Epithelial cell of proximal tubule (primary cell): Measurements from ENCODE around the gene ARHGAP42. TPM values are rescaled to one million over a fixed set of nuclear protein-coding genes. Genes with fewer than 3 reads are reported as not detected.
"Not testable (repeated sequence)": the region's sequence is repeated elsewhere in the genome, so short reads cannot be mapped to it uniquely, and the experiment has no call there.

Experiments
- DNase-seq: peaks from one replicate; pipeline ENCODE4 v3.0.0-alpha.2; 2011; ENCODE audit warnings: low read depth
- H3K4me3 ChIP-seq: 2 replicates; pipeline ENCODE4 v1.5.1; 2011; ENCODE audit warnings: low read depth, mild to moderate bottlenecking, low read length
- CTCF ChIP-seq: conservative IDR thresholded peaks from 2 replicates; pipeline ENCODE4 v1.5.1; 2012; ENCODE audit warnings: low read depth, mild to moderate bottlenecking, low read length
- total RNA-seq: library from RNA; depleted of rRNA; stranded (reverse); fragments of >200 nt; gene quantifications from 2 replicates; pipeline ENCODE4 v1.2.3, GENCODE V29; 2015

Gene ARHGAP42
- total RNA-seq, 1 donor from 2014 or later, result 8.0 TPM

GRCh38 chr11:100646545-100646944 is 40.5 kb upstream of the ARHGAP42 start:
- no peak overlapping the region for H3K4me3 ChIP-seq
- TF ChIP-seq CTCF, result no peak
- DNase-seq, result no peak

- H3K4me3 ChIP-seq, result no peak overlapping the region
- no peak for TF ChIP-seq CTCF
Observed at GRCh38 chr11:100647861-100648260, 39.2 kb upstream of the ARHGAP42 start.

GRCh38 chr11:100663583-100663982 is 23.5 kb upstream of the ARHGAP42 start:
- TF ChIP-seq CTCF, result no peak
- DNase-seq, result no peak
- H3K4me3 ChIP-seq, result no peak overlapping the region

More at GRCh38 chr11:100647861-100648260, 39.2 kb upstream of the ARHGAP42 start:
- DNase-seq, result no peak

- no peak overlapping the region for H3K4me3 ChIP-seq
- no peak for DNase-seq
- TF ChIP-seq CTCF, result no peak
Observed at GRCh38 chr11:100663996-100664395, 23.1 kb upstream of the ARHGAP42 start.

GRCh38 chr11:100666816-100667215 is 20.3 kb upstream of the ARHGAP42 start:
- not testable (repeated sequence) for H3K4me3 ChIP-seq, DNase-seq

GRCh38 chr11:100667449-100667848 is 19.6 kb upstream of the ARHGAP42 start:
- DNase-seq, result no peak
- H3K4me3 ChIP-seq, result no peak overlapping the region
- TF ChIP-seq CTCF, result no peak

GRCh38 chr11:100670140-100670539 is 16.9 kb upstream of the ARHGAP42 start:
- DNase-seq, result no peak
- H3K4me3 ChIP-seq, result no peak overlapping the region
- TF ChIP-seq CTCF, result no peak

- no peak for TF ChIP-seq CTCF
- H3K4me3 ChIP-seq, result no peak overlapping the region
- no peak for DNase-seq
Observed at GRCh38 chr11:100671471-100671870, 15.6 kb upstream of the ARHGAP42 start.
